HepG2 (cell line): ENCODE measurements around the gene ZSCAN32. TPM values are rescaled to one million over a fixed set of nuclear protein-coding genes. Genes with fewer than 3 reads are reported as not detected.

ENCODE experiments used
- AKAP8 ChIP-seq: sonication (generic); formaldehyde crosslinking; IDR thresholded peaks from 2 replicates; pipeline ENCODE4 v1.5.1; 2020; ENCODE audit warnings: mild to moderate bottlenecking, missing genetic modification reagents
- ARNT2 ChIP-seq: sonication (generic); formaldehyde crosslinking; IDR thresholded peaks from 2 replicates; pipeline ENCODE4 v1.8.0; 2022; ENCODE audit warnings: mild to moderate bottlenecking, low read depth, missing genetic modification reagents, moderate library complexity
- CTCF ChIP-seq: sonication (generic); formaldehyde crosslinking; IDR thresholded peaks from 2 replicates; pipeline ENCODE4 v1.5.0; 2020; ENCODE audit warnings: mild to moderate bottlenecking, missing genetic modification reagents, moderate library complexity
- FOXJ3 ChIP-seq: sonication (generic); formaldehyde crosslinking; IDR thresholded peaks from 2 replicates; pipeline ENCODE4 v1.4.0; 2020; ENCODE audit warnings: missing genetic modification reagents, mild to moderate bottlenecking, borderline replicate concordance
- GABPA ChIP-seq, 2 experiments: IDR thresholded peaks; 2 replicates each; pipeline ENCODE4 v1.6.1; 2011 to 2016; ENCODE audit warnings: low read depth in 2 of 2, low read length in 1 of 2, missing biosample characterization in 1 of 2, missing genetic modification characterization in 1 of 2
- GABPB1 ChIP-seq: IDR thresholded peaks from 2 replicates; pipeline ENCODE4 v1.6.1; 2016; ENCODE audit warnings: mild to moderate bottlenecking, missing genetic modification reagents, moderate library complexity, missing compliant biosample characterization
- HES4 ChIP-seq: sonication (generic); formaldehyde crosslinking; IDR thresholded peaks from 2 replicates; pipeline ENCODE4 v1.9.0; 2021; ENCODE audit warnings: mild to moderate bottlenecking, missing genetic modification reagents, borderline replicate concordance
- HMG20A ChIP-seq: IDR thresholded peaks from 2 replicates; pipeline ENCODE4 v1.6.1; 2016; ENCODE audit warnings: borderline replicate concordance
- KDM2A ChIP-seq: sonication (generic); formaldehyde crosslinking; IDR thresholded peaks from 2 replicates; pipeline ENCODE4 v1.4.0; 2020; ENCODE audit warnings: low read depth, missing genetic modification reagents, borderline replicate concordance
- KDM5A ChIP-seq: fragments of 200-600 bp; sonication (generic); IDR thresholded peaks from 2 replicates; pipeline ENCODE4 v1.7.0; 2018; ENCODE audit warnings: antibody characterized with exemption, mild to moderate bottlenecking, low read length, borderline replicate concordance
- KLF9 ChIP-seq: IDR thresholded peaks from 2 replicates; pipeline ENCODE4 v1.6.1; 2016; ENCODE audit warnings: low read depth
- MED13 ChIP-seq: sonication (generic); formaldehyde crosslinking; IDR thresholded peaks from 2 replicates; pipeline ENCODE4 v1.5.0; 2020; ENCODE audit warnings: missing genetic modification reagents
- MXD4 ChIP-seq: IDR thresholded peaks from 2 replicates; pipeline ENCODE4 v1.6.1; 2016; ENCODE audit warnings: mild to moderate bottlenecking, missing biosample characterization, missing genetic modification reagents
- RFXAP ChIP-seq: sonication (generic); formaldehyde crosslinking; IDR thresholded peaks from 2 replicates; pipeline ENCODE4 v1.4.0; 2020; ENCODE audit warnings: missing genetic modification reagents, borderline replicate concordance
- SNAPC5 ChIP-seq: sonication (generic); formaldehyde crosslinking; IDR thresholded peaks from 2 replicates; pipeline ENCODE4 v1.8.1; 2023; ENCODE audit warnings: mild to moderate bottlenecking, missing genetic modification reagents, borderline replicate concordance
- SP2 ChIP-seq: sonication (generic); formaldehyde crosslinking; IDR thresholded peaks from 2 replicates; pipeline ENCODE4 v1.5.1; 2020; ENCODE audit warnings: mild to moderate bottlenecking, missing genetic modification reagents
- TMF1 ChIP-seq: sonication (generic); formaldehyde crosslinking; IDR thresholded peaks from 2 replicates; pipeline ENCODE4 v1.8.1; 2022; ENCODE audit warnings: low read depth, missing genetic modification reagents
- YEATS4 ChIP-seq: sonication (generic); formaldehyde crosslinking; IDR thresholded peaks from 2 replicates; pipeline ENCODE4 v1.4.0; 2020; ENCODE audit warnings: missing genetic modification reagents, borderline replicate concordance
- ZFX ChIP-seq: sonication (generic); formaldehyde crosslinking; IDR thresholded peaks from 2 replicates; pipeline ENCODE4 v1.4.0; 2020; ENCODE audit warnings: mild to moderate bottlenecking, low read depth, missing genetic modification reagents, moderate library complexity
- ZFY ChIP-seq: sonication (generic); formaldehyde crosslinking; IDR thresholded peaks from 2 replicates; pipeline ENCODE4 v1.4.0; 2020; ENCODE audit warnings: missing genetic modification reagents
- ZNF253 ChIP-seq: sonication (generic); formaldehyde crosslinking; IDR thresholded peaks from 2 replicates; pipeline ENCODE4 v1.8.0; 2022; ENCODE audit warnings: mild to moderate bottlenecking, missing genetic modification reagents, borderline replicate concordance
- ZNF512B ChIP-seq: sonication (generic); formaldehyde crosslinking; IDR thresholded peaks from 2 replicates; pipeline ENCODE4 v1.5.1; 2020; ENCODE audit warnings: missing genetic modification reagents, mild to moderate bottlenecking, borderline replicate concordance
- ZNF549 ChIP-seq: sonication (generic); formaldehyde crosslinking; IDR thresholded peaks from 2 replicates; pipeline ENCODE4 v1.5.0; 2020; ENCODE audit warnings: missing genetic modification reagents
- ZNF724P ChIP-seq: sonication (generic); formaldehyde crosslinking; IDR thresholded peaks from 2 replicates; pipeline ENCODE4 v1.8.0; 2022; ENCODE audit warnings: missing genetic modification reagents, borderline replicate concordance
- ZNF788 ChIP-seq: sonication (generic); formaldehyde crosslinking; IDR thresholded peaks from 2 replicates; pipeline ENCODE4 v1.5.0; 2020; ENCODE audit warnings: mild to moderate bottlenecking, missing genetic modification reagents, borderline replicate concordance
- polyA plus RNA-seq, 8 experiments: library from polyadenylated mRNA; depleted of rRNA in 3 of 8; stranded (reverse) in 7 of 8; unstranded in 1 of 8; fragments of >200 nt; fragmentation: Illumina TruSeq in 4 of 8; extraction: Trizol in 4 of 8; gene quantifications; 2 replicates each; pipeline versions ENCODE4 v1.2.1 to v1.2.3, GENCODE V29; 2011 to 2016; ENCODE audit warnings: low read depth in 4 of 8, missing spikeins in 1 of 8, mixed read lengths in 1 of 8; ENCODE audit not compliant: insufficient read depth in 1 of 8
- total RNA-seq, 5 experiments: library from RNA; depleted of rRNA; stranded (reverse); fragments of >200 nt; fragmentation: Illumina TruSeq; extraction: Trizol; gene quantifications; 2 replicates each; pipeline ENCODE4 v1.2.3, GENCODE V29; 2016; ENCODE audit warnings: low read depth in 1 of 5

The ZSCAN32 gene
- total and polyA plus RNA-seq, 2 of the 13 experiments (the other 11 are each of a cell fraction or from before 2014, with no cell fraction given) = 10.7 to 12.8 TPM

GRCh38 chr16:3443108-3444031, 42.6 kb upstream of the ZSCAN32 start, which contains the start of the genes NAA60 and ZNF597 (continued):
- TF ChIP-seq KDM5A = peak; percentile 81
- TF ChIP-seq CTCF (CRISPR knock-in tag) = peak; percentile 2; the same call in 1 of the 2 replicates
- TF ChIP-seq ZFX (CRISPR knock-in tag) = peak; percentile 83
- no peak; the same call in 1 of the 2 replicates for TF ChIP-seq ZNF788
- TF ChIP-seq ZFY (CRISPR knock-in tag) = peak; percentile 84
- TF ChIP-seq MXD4 = peak; percentile 52; the same call in 1 of the 2 replicates
- TF ChIP-seq SNAPC5 = no peak
- no peak for TF ChIP-seq HMG20A (CRISPR knock-in tag)
- TF ChIP-seq KLF9 (CRISPR knock-in tag) = 0 out of 2 replicates have a peak, but pooled peaks have one; percentile 14
- peak; percentile 68 for TF ChIP-seq GABPA (IDR thresholded peaks at IDR 0.05; ENCODE audit: low read depth, low read length)
- TF ChIP-seq GABPA (CRISPR knock-in tag; IDR thresholded peaks at IDR 0.05; ENCODE audit: low read depth) = peak; percentile 94
- no peak for TF ChIP-seq ZNF253
- no peak for TF ChIP-seq TMF1
- no peak for TF ChIP-seq ZNF512B
- TF ChIP-seq KDM2A (CRISPR knock-in tag) = peak; percentile 39; the same call in 1 of the 2 replicates
- peak; percentile 87 for TF ChIP-seq GABPB1 (CRISPR knock-in tag)
- TF ChIP-seq ZNF549 (CRISPR knock-in tag) = no peak
- no peak for TF ChIP-seq RFXAP (CRISPR knock-in tag)
- TF ChIP-seq HES4 (CRISPR knock-in tag) = 0 out of 2 replicates have a peak, but pooled peaks have one; percentile 24
- TF ChIP-seq ZNF724P (CRISPR knock-in tag) = peak; percentile 50; the same call in 1 of the 2 replicates
- TF ChIP-seq ARNT2 (CRISPR knock-in tag) = peak; percentile 54; the same call in 1 of the 2 replicates
- TF ChIP-seq YEATS4 (CRISPR knock-in tag) = peak; percentile 67
- TF ChIP-seq AKAP8 (CRISPR knock-in tag) = no peak
- peak; percentile 86 for TF ChIP-seq SP2 (CRISPR knock-in tag)
- 0 out of 2 replicates have a peak, but pooled peaks have one; percentile 40 for TF ChIP-seq FOXJ3 (CRISPR knock-in tag)
- 0 out of 2 replicates have a peak, but pooled peaks have one; percentile 33 for TF ChIP-seq MED13
